GM21786 (cell line): Measurements from ENCODE around the gene ERVH48-1.
"Not testable (repeated sequence)": the region's sequence is repeated elsewhere in the genome, so short reads cannot be mapped to it uniquely, and the experiment has no call there.

ENCODE experiments used
- ATAC-seq: cut with Tn5 transposase; IDR thresholded peaks from one replicate; pipeline ENCODE4 v1.9.1; 2021; ENCODE audit not compliant: unreplicated experiment

ERVH48-1 gene

GRCh38 chr21:42908484-42908883 is 16.9 kb downstream of the ERVH48-1 start:
- ATAC-seq, result not testable (repeated sequence)

DNA sequence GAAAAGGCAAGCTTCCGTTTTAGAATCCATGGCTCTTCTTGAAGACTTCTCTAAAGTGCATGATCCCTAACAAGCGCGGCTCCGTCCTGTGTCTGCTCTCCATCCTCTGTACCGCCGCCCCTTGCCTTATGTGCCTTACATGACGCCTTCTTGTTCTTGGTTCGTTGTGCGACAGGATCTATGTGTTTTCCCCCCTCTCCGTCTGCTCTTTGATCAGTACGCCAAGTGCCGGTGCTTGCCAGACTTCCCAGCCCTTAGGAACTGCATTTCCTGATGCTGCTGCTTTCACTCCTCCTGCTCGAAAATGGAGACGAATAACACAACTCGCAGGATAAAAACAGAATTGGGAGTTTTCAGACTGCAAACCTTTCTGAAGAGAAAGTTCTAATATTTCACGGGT is 19.2 kb downstream of the ERVH48-1 start:
- no peak for ATAC-seq

DNA sequence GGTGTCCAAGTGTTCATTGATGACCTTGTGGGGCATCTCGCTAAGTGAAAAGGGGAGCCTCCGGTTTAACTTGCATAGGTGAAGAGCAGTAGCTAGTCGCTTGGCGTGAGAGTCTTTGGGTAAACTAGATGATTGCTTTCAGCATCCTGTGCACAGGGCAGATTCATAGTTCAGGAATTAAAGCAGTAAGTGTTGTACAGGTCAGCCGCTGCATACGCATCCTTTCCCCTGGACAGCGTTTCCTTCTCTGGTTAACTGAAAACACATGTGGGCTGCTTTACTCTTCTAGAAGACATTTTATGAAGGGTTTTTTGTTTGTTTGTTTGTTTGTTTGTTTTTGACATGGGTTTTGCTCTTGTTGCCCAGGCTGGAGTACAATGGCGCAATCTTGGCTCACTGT is 20.2 kb downstream of the ERVH48-1 start:
- ATAC-seq, result no peak

DNA sequence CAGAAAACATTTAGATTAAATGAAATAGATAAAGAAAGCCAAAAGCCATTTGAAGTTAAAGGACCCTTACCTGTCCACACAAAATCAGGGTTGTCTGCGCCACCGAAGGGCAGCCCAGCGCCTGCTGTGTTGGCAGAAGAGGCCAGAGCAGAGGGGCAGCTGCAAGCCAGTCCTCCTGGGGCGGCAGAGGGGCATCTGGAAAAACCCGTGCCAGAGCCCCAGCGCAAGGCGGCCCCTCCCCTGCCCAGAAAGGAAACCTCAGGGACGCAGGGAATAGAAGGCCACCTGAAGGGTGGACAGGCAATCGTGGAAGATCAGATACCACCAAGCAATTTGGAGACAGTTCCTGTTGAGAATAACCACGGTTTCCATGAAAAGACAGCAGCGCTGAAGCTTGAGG is 21.6 kb downstream of the ERVH48-1 start:
- ATAC-seq, result no peak

DNA sequence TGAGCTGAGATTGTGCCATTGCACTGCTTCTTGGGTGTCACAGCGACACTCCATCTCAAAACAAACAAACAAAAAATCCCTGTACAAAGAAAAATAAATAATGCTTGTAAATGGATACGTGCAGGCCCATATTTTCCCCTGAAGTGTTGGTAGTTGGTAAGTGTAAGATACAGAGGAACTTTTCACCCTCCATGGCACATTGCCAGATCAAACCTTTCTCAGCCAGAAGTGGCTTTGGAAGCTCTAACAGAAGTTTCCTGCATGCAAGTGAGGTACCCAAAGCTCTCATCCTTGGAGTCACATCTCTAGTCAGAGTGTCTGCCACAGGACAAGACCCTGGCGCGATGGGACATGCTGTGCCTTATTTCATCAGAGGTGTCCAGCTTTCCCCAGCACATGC is 25.0 kb downstream of the ERVH48-1 start:
- ATAC-seq, result no peak

DNA sequence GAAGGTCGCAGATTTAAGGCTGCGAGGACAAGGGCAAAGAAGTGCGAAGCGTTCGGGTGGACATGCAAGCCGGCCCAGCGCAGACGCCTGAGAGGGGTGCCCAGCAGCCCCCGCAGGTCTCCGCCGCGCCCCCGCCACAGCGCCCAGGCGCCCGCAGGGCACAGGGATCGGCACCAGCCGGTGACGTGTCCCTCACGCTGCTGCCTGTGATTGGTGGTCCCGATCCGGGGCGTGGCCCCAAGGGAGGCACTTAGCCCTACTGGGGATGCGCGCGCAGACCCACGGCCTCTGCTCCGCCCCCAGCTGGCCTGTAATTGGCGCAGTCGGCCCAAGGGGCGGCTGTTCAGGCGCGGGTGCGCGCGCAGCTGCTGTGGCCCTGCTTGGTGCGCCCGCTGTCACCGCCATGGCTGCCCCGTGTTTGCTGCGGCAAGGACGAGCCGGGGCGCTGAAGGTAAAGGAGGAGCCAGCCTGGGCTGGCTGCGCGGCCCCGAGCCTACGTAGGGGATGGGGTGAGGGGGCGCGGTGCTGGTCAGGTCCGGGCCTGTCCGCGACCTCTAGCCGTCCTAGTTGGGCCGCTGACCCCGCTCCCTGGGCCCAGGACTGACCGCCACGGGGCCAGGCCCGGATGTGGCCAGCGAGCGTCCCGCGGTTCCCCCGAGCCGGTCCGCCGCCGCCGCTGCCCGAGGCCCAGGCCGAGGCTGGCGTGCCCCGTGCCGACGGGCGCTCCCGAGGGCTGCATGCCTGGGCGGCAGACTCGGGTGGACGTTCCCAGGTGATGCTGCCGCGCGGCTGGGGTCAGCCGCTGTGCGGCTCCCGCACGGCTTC is 32.3 kb downstream of the ERVH48-1 start, which contains the start of gene NDUFV3:
Gene NDUFV3 (plus strand): TSS at position 379 of the 825 bp plus-strand sequence. CDS start 25 bp downstream, at position 404.
- ATAC-seq, result peak; percentile 94

GRCh38 chr21:42892582-42892930 is 32.9 kb downstream of the ERVH48-1 start:
- no peak for ATAC-seq

DNA sequence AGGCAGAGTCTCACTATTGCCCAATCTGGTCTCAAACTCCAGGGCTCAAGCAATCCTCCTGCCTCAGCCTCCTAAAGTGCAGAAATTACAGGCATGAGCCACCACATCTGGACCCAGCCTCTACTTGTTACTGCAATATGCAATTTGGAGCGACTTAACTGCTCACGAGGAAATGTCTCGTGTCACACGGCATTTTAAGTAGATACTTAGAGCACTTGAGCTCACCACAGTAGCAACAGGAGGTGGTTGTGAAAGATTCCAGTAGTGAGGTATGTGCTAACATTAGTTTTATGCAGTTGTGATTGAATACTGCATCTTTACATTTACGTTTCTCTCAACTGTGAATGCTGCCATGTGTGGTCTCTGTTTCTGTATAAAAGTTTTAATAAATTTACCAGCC is 38.1 kb downstream of the ERVH48-1 start:
- ATAC-seq, result no peak

- no peak for ATAC-seq
Observed at GRCh38 chr21:42883921-42884320, 41.5 kb downstream of the ERVH48-1 start.

- no peak for ATAC-seq
Observed at GRCh38 chr21:42880352-42880751, 45.1 kb downstream of the ERVH48-1 start.

DNA sequence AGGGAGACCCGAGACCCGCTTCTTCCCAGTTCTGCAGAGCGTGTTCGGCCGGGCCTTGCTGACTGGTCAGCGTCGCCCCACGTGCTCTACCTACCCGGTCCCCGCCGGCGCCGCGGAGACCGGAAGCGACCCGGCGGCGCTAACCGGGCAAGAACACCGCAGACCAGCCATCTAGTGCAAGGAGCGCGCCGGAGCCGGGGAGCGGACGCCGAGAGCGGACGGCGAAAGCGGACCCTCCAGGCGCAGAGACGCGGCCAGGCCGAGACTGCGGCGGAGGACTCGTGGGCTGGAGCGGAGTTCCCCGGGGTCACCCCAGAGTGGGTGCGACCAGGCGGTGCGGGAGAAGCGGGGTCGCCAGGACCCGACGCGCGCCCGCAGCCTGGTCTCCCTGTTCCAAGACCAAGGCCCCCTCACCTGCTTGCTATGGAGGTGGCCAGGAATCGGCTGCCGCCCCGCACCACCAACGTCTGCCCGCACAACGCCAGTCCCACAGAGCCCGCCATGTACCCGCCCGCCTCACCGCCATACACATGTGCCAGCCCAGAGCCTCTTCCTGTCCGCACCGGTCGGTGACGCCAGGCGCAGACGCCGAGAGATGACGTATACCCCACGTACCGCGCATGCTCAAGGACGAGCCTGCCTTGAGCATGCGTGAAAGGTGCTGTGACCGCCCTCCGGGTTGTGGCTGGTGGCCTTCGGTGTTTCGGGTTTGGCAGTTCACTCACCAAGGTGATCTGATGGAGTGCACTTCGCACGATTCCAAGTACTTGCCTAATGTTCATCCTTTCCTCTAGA is 46.2 kb downstream of the ERVH48-1 start, which contains the start of gene WDR4:
Gene WDR4 (minus strand): TSS at position 547 of the 795 bp plus-strand sequence. CDS start 44 bp downstream, at position 503.
- peak; percentile 80 for ATAC-seq

- peak; percentile 18 for ATAC-seq
Observed at GRCh38 chr21:42878678-42878992, 46.8 kb downstream of the ERVH48-1 start.

DNA sequence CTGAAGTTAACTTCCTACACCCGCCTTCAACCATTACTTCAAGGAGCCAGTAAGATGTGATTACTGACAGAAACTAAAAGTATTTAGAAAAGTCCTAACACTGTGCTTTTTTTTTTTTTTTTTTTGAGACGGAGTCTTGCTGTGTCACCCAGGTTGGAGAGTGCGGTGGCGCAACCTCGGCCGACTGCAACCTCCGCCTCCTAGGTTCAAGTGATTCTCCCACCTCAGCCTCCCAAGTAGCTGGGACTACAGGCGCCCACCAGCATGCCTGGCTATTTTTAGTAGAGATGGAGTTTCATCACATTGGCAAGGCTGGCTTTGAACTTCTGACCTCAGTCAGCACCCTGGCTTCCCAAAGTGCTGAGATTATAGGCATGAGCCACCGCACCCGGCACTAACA is 49.6 kb downstream of the ERVH48-1 start:
- ATAC-seq, result not testable (repeated sequence)

- no peak for ATAC-seq
Observed at GRCh38 chr21:42873096-42873495, 52.3 kb downstream of the ERVH48-1 start.

DNA sequence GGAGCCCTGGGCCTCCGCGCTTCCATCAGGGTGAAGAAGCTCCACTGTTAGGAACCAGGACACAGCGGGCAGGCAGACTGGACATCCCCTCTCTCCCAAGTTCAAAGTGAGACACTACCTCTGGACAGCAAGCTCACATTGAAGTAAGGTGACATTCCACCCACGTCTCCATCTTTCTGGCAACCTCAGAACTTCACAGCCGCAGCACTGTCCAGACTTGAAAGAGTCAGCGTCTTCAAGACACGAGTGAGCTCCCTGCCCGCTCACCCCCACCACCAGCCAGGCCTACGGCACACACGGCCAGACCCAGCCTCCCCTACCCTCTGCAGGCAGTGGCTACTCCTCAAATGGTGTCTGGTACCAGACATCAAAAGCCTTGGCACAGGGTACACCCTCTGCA is 57.2 kb downstream of the ERVH48-1 start:
- no peak for ATAC-seq
